Measurements from ENCODE around the gene CACNB2. TPM values are rescaled to one million over a fixed set of nuclear protein-coding genes. Genes with fewer than 3 reads are reported as not detected.
A peak's percentile ranks its signal among the peaks of the same experiment; 100 is the strongest.

The CACNB2 gene
- total RNA-seq, 1 experiment from 2014 or later: 0.07 TPM

DNA sequence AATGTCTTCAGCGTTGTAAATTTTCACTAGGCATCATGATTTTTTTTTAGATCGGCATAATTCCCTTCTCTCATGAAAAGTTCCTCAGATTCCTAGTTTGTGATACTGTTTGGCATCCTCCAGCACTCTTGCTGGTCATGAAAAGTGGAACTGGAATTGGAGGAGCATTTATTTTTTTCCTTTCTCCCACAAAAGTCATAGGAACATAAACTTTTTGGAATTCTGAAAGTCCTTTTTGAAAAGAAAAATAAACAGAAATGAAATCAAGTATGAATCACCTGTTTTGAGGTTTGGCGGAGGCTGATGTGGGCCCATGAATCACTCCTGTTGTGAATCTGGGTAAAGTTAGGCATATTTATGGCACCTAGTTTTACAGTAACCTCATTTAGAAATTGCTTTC, 17.7 kb downstream of the CACNB2 start:
- Histone ChIP-seq H3K9ac (ENCODE audit: low read length) (no peak overlapping the region), H3K27ac (ENCODE audit: low read length) (peak overlapping the region; percentile 55), H3K36me3 (ENCODE audit: low read depth, low read length) (no peaks in the 10 kb centered on the region), H3F3A (ENCODE audit: low read length, unreplicated experiment) (no peaks in the 10 kb centered on the region), H3K27me3 (ENCODE audit: low read length) (no peaks in the 10 kb centered on the region), H3K4me2 (ENCODE audit: low read length) (peak overlapping the region; percentile 64), H3K9me3 (ENCODE audit: low read length) (no peaks in the 10 kb centered on the region), H4K20me1 (ENCODE audit: low read length) (no peaks in the 10 kb centered on the region), H3K4me3 (ENCODE audit: low read length) (peak overlapping the region; percentile 44; the same call in 1 of the 2 replicates), H3K9me2 (replicated peaks; ENCODE audit: low read length) (no peaks in the 10 kb centered on the region), H3K79me2 (ENCODE audit: low read length) (no peaks in the 10 kb centered on the region), H2AFZ (ENCODE audit: low read length) (no peak overlapping the region), H3K4me1 (ENCODE audit: insufficient read depth, low read length) (peaks cover 23% of the 10 kb centered on the region)
- TF ChIP-seq EZH2phosphoT487 (IDR thresholded peaks at IDR 0.05; ENCODE audit: borderline replicate concordance, low read length) (no peak), EZH2 (IDR thresholded peaks at IDR 0.05; ENCODE audit: low read length, unreplicated experiment) (no peak), CTCF (conservative IDR thresholded peaks at IDR 0.05; ENCODE audit: low read depth, low read length) (no peak)
- ChIA-PET CTCF (no interaction called here), POLR2A (ENCODE audit: unreplicated experiment) (no interaction called here)
- peak; percentile 50 for DNase-seq
- BruUV-seq (replicated peaks): no TSS peak
- ATAC-seq: no peak; the same call in 1 of the 2 replicates
- intact Hi-C loops (cut with micrococcal nuclease): no loop called here

DNA sequence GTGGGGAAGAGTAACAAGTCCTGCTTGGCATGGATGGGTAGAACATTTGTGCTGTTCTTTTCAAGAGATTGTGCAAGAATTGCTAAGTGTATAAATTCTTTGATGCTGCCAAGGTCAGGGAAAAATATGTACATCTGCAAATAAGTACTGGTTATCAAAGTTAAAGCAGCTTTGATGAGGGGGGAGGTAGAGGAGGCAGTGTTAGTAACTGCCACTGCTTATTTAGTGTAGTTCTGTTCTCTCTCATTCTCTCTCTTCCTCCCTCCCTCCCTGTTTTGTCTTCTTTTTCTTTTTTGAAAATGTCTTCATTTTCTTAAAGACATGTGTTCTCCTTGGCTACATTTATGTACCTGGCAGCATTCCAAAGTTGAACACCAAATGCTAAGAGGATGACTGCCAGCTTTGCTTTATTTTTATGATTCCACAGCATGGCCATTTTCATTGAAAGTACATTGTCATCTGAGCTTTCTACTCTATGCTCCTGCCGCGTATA, 18.6 kb downstream of the CACNB2 start:
- Histone ChIP-seq H3K27me3 (ENCODE audit: low read length) (no peaks in the 10 kb centered on the region), H3F3A (ENCODE audit: low read length, unreplicated experiment) (no peaks in the 10 kb centered on the region), H3K4me3 (ENCODE audit: low read length) (no peak overlapping the region), H3K79me2 (ENCODE audit: low read length) (no peaks in the 10 kb centered on the region), H4K20me1 (ENCODE audit: low read length) (no peaks in the 10 kb centered on the region), H3K9me3 (ENCODE audit: low read length) (no peaks in the 10 kb centered on the region), H3K36me3 (ENCODE audit: low read depth, low read length) (no peaks in the 10 kb centered on the region), H3K9me2 (replicated peaks; ENCODE audit: low read length) (no peaks in the 10 kb centered on the region), H2AFZ (ENCODE audit: low read length) (no peak overlapping the region), H3K4me1 (ENCODE audit: insufficient read depth, low read length) (peaks cover 23% of the 10 kb centered on the region), H3K4me2 (ENCODE audit: low read length) (no peak overlapping the region), H3K27ac (ENCODE audit: low read length) (no peak overlapping the region), H3K9ac (ENCODE audit: low read length) (no peak overlapping the region)
- intact Hi-C loops (cut with micrococcal nuclease): no loop called here
- no TSS peak for BruUV-seq (replicated peaks)
- TF ChIP-seq EZH2 (IDR thresholded peaks at IDR 0.05; ENCODE audit: low read length, unreplicated experiment) (no peak), CTCF (conservative IDR thresholded peaks at IDR 0.05; ENCODE audit: low read depth, low read length) (no peak), EZH2phosphoT487 (IDR thresholded peaks at IDR 0.05; ENCODE audit: borderline replicate concordance, low read length) (no peak)
- ChIA-PET POLR2A (ENCODE audit: unreplicated experiment) (no interaction called here), CTCF (no interaction called here)
- ATAC-seq (no peak), DNase-seq (peak; percentile 8)

- no TSS peak for BruUV-seq (replicated peaks)
- no peak overlapping the region for H3K27ac ChIP-seq (ENCODE audit: low read length)
- no peak overlapping the region for H3K4me2 ChIP-seq (ENCODE audit: low read length)
- TF ChIP-seq EZH2 (IDR thresholded peaks at IDR 0.05; ENCODE audit: low read length, unreplicated experiment) (no peak), EZH2phosphoT487 (IDR thresholded peaks at IDR 0.05; ENCODE audit: borderline replicate concordance, low read length) (no peak), CTCF (conservative IDR thresholded peaks at IDR 0.05; ENCODE audit: low read depth, low read length) (no peak)
- H2AFZ ChIP-seq (ENCODE audit: low read length): no peak overlapping the region
- no peaks in the 10 kb centered on the region for H4K20me1 ChIP-seq (ENCODE audit: low read length)
- no peak for ATAC-seq
- no peaks in the 10 kb centered on the region for H3K79me2 ChIP-seq (ENCODE audit: low read length)
- intact Hi-C loops (cut with micrococcal nuclease): no loop called here
- no peak overlapping the region for H3K9ac ChIP-seq (ENCODE audit: low read length)
- CTCF ChIA-PET: no interaction called here
- H3K4me1 ChIP-seq (ENCODE audit: insufficient read depth, low read length): peaks cover 23% of the 10 kb centered on the region
- H3K9me3 ChIP-seq (ENCODE audit: low read length): no peaks in the 10 kb centered on the region
- H3F3A ChIP-seq (ENCODE audit: low read length, unreplicated experiment): no peaks in the 10 kb centered on the region
- no peak for DNase-seq
- POLR2A ChIA-PET (ENCODE audit: unreplicated experiment): no interaction called here
- no peak overlapping the region for H3K4me3 ChIP-seq (ENCODE audit: low read length)
- H3K27me3 ChIP-seq (ENCODE audit: low read length): no peaks in the 10 kb centered on the region
- no peaks in the 10 kb centered on the region for H3K36me3 ChIP-seq (ENCODE audit: low read depth, low read length)
- H3K9me2 ChIP-seq (replicated peaks; ENCODE audit: low read length): no peaks in the 10 kb centered on the region
Observed at GRCh38 chr10:18159557-18159956, 19.3 kb downstream of the CACNB2 start.
